NT2/D1 (cell line): ENCODE results near the gene BRICD5.

Experiments used
- YY1 ChIP-seq: IDR thresholded peaks from 2 replicates; pipeline ENCODE4 v1.6.1; 2011; ENCODE audit not compliant: insufficient read length, insufficient read depth
- ZNF274 ChIP-seq: IDR thresholded peaks from 2 replicates; pipeline ENCODE4 v1.6.1; 2011; ENCODE audit warnings: mild to moderate bottlenecking, low read depth, low read length

GRCh38 chr16:2237493-2238149 is 27.0 kb upstream of the BRICD5 start:
- TF ChIP-seq YY1, result no peak
- TF ChIP-seq ZNF274, result no peak
